Measurements from ENCODE around the gene AACS.

AACS gene

GRCh38 chr12:125092872-125093680, 27.8 kb downstream of the AACS start:
- no peak for DNase-seq (ENCODE audit: low spot score)
- TF ChIP-seq CTCF (IDR thresholded peaks at IDR 0.05; ENCODE audit: extremely low read depth, missing control alignments), result no peak

- no peak for TF ChIP-seq CTCF (IDR thresholded peaks at IDR 0.05; ENCODE audit: extremely low read depth, missing control alignments)
- no peak for DNase-seq (ENCODE audit: low spot score)
These were observed 28.6 kb downstream of the AACS start for GRCh38 chr12:125093681-125094330.

- DNase-seq (ENCODE audit: low spot score), result no peak
- TF ChIP-seq CTCF (IDR thresholded peaks at IDR 0.05; ENCODE audit: extremely low read depth, missing control alignments), result no peak
These were observed 31.7 kb downstream of the AACS start for GRCh38 chr12:125096894-125097293.

GRCh38 chr12:125097427-125097826, 32.2 kb downstream of the AACS start:
- no peak for DNase-seq (ENCODE audit: low spot score)
- TF ChIP-seq CTCF (IDR thresholded peaks at IDR 0.05; ENCODE audit: extremely low read depth, missing control alignments), result no peak

GRCh38 chr12:125098676-125099408, 33.6 kb downstream of the AACS start:
- no peak for TF ChIP-seq CTCF (IDR thresholded peaks at IDR 0.05; ENCODE audit: extremely low read depth, missing control alignments)
- no peak for DNase-seq (ENCODE audit: low spot score)

- DNase-seq (ENCODE audit: low spot score), result no peak
- TF ChIP-seq CTCF (IDR thresholded peaks at IDR 0.05; ENCODE audit: extremely low read depth, missing control alignments), result no peak
These were observed 34.2 kb downstream of the AACS start for GRCh38 chr12:125099409-125099782.

All from GM20000 (cell line).